T1000 (cell line): ENCODE measurements around the gene FKBP8.

ENCODE experiments used
- DNase-seq: peaks from one replicate; lab custom pipeline; 2025; ENCODE audit warnings: mixed read lengths; lab: John Stamatoyannopoulos, UW

FKBP8 gene

DNA sequence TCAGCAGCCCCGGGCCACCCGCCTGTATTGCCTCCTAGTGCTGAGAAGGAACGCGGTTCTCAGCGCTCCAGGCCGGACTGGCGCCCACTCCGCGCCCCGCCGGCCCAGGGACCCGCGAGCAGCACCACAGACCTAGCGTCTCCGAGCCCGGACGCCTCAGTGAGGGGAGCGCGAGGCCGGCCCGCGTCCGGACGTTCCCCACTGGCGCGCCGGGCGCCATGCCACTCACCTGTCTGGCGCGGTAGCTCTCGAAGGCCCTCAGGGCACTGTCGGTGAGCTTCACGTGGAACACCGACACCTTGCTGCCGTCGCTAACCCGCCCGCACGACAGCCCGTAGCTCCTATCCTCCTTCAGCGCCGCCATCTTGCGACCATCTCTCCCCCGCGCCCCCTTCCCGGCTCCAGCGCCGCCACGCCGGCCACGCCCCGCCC is 21.7 kb downstream of the FKBP8 start, which contains the start of gene ELL:
ELL (minus strand) TSS at position 379 of the 432 bp plus-strand sequence; CDS start at position 364, 15 bp downstream.
- DNase-seq, result no peak

DNA sequence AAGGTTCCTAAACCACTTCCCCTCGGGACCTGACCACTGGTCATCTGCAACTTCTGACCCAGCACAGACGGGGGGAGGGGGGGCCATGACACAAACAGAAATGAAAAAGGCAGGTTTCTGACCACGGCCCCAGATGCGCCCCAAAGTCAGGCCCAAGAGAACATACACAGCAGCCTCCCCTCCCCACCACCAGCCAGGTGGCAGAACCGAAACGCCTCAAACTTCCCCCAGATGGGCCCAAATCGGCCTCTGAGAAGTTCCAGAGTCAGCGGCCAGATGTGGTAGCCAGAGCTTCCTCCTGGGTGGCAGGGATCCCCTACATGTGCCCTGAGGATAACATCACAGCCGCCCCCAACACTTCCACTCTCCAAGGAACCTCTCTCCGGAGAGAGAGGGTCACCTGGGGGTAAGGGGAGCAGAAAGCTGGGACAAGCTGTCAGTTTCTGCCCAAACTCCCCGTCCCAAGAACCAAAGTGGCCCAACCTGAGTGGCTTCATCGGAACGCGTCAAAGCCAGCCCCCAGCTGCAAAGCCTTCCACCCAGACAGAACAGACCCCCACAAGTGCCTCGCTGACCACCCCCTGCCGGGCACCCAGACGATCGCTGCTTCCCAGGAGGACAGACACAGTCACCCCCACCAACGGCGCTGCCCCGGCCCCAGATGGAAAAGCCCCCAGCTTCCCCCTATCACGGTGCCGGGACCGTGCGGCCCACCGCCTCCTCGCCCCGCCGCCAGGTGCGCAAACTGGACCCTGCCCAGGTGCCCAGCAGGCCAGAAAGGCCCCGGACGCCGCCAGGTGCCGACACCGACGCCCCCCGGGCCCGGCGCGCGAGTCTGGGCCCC is 22.3 kb downstream of the FKBP8 start:
- no peak for DNase-seq

DNA sequence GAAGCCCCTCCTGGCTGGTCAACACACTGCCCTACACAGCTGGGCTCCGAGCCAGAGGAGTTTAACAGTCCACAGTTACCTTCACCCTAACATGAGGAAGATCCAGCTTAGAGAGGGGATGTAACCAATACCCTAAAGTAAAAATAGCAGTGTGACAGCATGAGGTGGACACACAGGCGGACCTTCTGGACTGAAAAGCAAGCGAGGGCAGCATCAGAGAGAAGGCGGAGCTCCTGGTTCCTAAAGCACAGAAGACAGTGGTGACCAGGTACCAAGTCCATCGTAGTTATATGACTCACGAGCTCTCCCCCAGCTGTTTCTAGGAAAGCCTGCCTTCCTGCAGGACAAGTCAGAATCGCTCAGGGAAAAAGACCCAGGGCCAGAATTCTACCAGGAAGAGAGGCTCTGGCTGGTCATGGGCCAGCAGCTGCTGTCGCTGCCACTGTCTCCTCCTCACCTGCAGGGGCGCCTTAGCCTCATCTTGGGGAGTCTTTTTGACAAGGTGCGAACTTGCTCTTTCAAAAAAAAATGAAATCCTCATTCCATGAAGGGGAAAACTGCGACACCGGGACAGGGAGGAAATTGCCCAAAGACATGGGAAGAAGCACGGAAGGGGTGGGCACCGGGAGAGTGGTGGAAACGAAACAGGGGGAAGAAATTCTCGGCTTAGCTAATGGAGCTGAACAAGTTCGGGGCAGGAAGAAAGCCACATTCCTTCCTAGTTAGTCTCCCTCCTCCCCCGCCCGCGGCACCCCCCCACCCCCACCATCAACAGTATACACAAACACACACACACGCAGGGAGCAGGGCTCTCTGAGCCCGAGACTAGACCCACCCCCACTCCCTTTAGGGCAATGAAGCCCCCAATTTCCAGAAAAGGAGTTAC is 23.2 kb downstream of the FKBP8 start:
- peak; percentile 46 for DNase-seq

DNA sequence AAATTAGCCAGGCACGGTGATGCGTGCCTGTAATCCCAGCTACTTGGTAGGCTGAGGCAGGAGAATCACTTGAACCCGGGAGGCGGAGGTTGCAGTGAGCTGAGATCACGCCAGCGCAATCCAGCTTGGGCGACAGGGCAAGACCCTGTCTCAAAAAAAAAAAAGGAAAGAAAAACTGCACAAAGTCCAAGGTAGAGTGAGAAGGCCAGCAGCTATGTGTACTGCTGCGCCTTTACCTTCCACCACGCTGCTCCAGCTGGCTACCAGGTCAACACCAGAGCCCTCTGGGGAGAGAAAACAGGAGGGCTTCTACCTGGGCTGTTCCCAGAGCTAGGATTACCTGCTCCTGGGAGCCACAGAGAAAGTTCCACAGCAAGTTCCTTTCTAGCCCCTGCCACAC is 24.7 kb downstream of the FKBP8 start:
- DNase-seq, result no peak

DNA sequence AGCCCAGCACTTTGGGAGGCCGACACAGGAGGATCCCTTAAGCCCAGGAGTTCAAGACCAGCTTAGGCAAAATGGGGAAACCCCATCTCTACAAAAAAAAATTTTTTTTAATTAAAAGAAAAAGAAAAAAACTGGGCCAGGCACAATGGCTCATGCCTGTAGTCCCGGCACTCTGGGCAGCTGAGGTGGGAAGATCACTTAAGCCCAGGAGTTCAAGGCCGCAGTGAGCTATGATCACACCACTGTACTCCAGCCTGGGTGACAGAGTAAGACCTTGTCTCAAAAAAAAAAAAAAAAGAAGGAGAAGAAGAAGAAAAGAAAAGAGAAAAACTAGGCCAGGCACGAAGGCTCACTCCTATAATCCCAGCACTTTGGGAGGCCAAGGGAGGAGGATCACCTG is 25.8 kb downstream of the FKBP8 start:
- DNase-seq, result no peak

DNA sequence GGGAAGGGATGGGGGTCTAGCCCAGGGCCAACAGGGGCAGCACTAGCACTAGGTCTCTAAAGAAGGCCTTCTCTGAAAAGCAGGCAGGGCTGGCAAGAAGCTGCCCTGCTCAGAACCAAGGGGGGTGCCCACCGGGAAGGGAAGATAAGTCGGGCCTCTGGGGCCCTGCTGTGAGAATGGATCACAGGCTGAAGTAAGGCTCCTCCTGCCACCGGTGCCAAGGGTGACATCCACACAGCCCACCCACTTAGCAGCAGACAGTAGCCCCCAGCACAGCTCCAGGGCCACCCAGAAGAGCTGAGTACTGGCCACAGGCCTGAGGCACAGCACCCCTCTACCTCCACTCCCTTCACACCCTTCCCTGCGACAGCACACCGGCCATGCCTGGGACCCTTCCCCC is 27.4 kb downstream of the FKBP8 start:
- no peak for DNase-seq

DNA sequence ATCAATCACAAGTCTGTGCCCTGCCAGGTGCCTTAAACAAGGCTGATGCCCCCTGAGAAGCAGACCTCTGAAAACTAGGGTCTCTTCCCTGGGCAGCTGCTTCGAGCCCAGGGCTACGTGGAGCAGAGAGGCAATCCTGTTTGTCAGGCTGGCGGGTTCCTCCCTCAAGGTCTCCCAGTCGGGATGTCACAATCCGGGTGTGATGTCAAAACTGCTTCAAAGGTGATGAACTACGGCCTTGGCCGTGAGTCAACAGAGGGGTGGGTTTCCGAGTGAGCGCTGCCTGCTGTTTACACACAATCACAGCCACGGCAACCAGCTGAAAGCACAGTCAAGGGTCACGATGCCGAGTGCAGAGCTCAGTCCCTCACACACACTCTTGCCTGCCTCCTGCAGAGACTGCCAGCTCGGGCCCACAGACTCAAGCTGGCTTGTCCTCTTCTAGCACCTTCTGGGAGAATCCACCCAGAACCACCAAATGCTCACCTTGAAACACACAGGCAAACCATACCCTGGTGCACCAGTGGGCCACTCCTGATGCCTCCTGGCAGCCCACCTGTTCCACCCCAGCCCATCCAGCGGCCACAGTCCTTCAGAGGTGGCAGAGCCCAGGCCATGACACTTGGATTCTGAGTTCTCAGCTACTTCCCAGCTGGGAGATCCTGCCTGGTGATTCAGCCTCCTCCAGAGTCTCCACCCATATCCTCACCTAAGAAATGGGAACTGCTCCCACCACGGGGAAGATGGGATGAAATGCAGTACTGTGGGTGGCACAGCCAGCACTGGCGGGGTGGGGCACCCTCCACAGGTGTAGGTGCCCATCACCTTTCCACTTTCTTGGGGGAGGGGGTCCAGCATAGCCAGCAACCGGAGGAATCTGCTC is 28.3 kb downstream of the FKBP8 start:
- DNase-seq, result no peak

DNA sequence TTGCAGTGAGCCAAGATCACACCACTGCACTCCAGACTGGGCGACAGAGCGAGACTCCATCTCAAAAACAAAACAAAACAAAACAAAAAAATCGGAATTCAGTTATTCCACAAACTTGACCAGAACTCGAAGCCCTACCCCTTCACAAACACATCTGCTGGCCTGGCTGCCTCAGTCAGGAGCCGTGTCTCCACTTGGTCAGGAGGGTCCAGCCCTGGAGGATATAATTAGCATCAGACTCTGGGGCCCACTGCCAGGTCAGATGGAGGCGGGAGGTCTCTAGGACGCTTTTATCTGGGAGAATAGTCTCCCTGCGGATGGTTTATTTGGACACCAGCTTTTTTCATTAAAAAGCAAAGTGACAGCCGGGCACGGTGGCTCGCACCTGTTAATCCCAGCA is 29.5 kb downstream of the FKBP8 start:
- DNase-seq, result no peak

DNA sequence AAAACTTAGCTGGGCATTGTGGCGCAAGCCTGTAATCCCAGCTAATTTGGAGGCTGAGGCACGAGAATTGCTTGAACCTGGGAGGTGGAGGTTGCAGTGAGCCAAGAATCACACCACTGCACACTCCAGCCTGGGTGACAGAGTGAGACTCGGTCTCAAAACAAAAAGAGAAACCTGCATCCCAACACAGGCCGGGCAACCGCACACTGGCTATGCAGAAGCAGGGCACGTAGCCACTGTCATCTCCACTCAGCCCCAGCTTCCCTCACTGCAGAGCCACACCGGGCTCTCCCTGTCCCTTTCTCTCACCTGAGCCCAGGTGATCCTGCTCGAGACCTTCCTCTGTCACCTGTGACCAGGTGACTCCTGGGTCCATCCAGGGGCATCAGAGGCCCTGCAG is 33.2 kb downstream of the FKBP8 start:
- DNase-seq, result no peak

DNA sequence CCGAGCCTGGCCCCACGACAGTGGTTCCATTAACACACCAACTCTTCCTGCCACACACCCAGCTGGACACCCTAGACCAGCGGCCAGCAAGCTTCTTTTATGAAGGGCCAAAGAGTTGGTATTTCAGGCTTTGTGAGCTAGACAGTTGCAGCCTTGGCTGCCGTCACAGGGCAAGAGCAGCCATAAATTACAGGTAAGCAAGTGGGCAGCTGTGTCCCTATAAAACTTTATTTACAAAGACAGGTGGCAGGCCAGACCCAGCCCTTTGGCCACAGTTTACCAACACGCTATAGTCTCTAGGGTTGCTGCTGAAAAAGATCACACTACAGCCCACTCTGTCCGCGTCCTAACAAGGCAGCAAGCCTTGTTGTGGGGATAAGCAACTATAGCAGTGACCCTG is 34.8 kb downstream of the FKBP8 start:
- no peak for DNase-seq

DNA sequence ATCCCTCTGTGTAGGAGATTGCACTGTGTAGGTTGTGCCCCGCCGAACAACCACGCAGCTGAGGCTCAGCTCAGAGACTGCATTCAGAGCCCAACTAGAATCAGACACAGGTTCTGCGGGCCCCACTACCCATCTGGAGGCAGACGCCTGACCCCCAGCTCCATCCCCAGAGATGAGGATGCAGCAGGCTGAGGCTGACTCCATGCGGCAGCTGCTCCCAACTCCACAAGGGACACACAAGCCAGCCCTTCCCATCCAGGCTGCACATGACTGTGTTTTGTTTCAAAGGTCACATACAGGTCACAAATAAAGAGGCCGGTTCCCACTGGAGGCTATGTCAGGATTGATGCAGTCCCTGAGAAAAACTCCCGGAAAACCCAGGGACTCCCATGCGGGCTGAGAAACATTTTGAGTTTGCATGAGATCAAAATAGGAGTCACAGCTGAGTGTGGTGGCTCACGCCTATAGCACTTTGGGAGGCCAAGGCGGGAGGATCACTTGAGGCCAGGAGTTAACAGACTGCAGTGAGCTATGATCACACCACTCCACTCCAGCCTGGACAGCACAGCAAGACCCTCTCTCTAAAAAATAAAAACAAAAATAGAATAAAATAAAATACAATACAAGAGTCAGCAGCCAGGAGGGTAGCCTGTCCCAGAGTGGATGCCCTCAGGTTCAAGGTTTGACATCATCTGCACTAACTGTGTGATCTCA is 35.5 kb downstream of the FKBP8 start:
- DNase-seq, result no peak

DNA sequence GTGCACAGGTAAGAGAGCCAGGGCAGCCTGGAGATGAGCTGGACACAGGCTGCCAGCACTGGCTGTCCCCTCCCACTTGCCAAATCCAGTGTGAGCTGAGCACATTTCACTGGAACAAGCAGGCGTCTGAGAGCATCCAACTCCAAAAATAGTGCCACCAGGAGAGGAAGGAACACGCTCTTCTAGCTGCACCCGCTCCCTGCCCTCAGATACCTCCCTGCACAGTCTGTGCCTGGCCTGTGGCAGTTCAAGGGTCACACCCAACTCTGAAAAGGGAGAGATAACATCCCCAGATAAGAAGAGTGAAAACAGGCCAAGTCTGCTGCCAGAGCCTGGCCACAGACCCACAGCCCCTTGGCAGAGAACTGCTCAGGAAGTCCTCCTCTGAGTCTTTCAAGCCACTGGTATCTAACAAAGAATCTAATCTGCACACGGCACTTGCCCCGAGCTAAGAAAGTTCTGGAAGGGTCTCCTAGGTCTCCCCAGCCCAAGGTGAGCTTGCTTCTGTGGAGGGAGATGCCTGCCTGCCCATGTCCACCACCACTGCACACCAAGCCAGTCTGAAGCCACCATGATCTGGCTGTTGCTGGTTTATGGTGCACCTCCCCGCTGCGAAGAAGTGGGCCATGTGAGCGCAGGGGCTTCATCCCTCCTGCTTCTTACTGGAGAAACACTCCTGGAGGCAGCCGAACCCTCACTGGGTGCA is 36.2 kb downstream of the FKBP8 start:
- no peak for DNase-seq

DNA sequence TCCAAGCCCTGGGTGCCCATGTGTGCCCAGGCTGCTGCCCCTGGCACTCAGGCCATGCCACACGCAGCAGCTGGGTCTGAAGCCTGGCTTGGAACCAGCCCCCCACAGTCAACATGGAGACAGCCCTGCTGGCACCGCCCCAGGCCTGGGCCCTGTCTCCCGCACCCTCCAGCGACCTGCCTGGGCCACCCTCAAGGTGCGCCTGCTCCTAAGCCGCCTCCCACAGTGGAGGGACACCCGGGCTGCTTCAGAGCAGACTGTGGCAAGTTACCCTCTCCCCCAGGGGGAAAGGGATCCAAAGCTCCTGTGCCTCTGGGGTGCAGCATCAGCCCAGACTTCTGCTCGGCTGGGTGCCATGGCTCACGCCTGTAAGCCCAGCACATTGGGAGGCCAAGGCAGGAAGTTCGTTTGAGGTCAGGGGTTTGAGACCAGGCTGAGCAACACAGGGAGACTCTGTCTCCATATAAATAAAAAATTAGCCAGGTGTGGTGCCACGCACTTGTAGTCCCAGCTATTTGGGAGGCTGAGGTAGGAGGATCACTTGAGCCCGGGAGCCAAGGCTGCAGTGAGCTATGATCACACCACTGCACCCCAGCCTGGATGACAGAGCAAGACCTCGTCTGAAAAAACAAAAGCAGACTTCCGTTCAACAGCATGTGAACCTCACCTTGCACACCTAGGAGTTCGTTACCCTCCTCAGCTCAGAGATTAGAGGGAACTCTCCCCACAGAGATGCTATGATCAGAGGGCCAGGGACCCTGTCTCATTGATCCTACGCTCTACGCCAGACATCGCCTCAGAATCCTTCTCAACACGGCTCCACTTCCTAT is 37.1 kb downstream of the FKBP8 start:
- no peak for DNase-seq

DNA sequence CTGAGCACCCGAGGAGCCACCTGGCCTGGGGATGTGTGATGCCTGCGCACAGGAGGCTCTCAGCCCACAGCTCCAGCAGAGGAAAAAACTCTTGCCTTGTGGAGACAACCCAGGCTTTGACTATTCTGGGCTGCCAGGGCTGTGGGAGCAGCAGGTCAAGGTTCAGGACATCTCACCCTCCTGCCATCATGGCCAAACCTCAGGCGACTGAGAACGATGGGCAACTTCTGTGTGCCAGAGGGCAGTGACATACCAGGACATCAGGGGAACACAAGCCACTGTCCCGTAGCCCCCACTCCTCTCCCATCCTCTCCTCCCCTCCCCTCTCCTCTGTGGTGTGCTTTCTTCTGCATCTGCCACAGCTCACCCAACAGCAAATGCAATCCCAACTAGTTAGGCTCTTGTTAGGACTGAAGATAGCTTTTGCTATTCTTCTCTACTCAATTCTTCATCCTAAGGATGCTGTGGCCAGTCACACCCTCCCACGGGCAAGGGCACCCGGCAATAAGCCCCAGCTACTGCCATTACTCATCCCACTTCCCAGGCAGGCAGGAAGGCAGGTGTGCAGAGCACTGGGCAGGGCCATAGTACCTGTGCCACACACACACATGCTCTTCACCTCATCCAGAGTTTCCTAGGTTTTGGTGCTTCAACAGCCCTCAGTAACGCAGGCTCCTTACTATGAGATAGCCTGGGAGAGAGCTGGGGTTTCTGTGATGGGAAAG is 38.3 kb downstream of the FKBP8 start:
- no peak for DNase-seq

DNA sequence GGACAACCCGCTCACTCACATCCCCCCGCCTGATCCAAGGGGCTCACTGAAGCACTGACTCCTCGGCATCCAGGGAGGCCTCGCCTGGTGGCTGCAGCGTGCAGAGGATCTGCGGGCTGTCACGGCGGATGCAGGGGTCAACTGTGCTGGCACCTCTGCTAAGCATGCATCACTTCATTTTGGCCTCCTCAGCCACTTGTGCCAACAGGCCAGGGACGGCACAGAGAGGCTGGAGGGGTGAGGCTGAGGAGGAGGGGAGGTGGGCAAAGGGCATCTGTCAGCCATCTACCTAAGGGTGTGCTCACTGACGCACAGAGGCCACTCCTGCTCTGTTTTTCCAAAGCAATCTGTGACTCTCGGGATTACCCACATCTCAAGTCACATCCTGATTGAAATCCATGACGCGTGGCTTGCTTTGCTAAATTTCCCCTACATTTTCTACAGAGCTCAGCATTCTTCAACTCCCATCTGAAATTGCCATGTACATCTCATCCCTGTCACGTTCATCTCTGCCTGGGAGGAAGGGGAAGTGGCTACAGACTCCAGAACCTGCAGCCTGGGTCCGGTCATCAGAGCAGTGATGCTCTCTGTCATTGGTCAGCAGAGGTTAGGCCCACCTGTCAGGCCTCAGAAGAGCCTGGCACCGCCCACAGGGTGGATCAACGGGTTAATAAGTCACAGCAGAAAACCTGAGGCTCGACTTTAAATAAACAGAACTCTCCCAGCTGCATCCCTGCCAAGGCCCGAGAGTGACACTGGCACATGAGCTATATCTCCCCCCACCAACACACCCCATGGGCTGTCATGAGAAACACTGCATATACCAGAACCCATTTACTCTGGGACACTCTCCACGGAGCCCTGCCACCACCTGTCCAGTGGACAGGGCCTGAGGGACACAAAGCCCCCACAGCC is 39.1 kb downstream of the FKBP8 start:
- DNase-seq, result no peak

DNA sequence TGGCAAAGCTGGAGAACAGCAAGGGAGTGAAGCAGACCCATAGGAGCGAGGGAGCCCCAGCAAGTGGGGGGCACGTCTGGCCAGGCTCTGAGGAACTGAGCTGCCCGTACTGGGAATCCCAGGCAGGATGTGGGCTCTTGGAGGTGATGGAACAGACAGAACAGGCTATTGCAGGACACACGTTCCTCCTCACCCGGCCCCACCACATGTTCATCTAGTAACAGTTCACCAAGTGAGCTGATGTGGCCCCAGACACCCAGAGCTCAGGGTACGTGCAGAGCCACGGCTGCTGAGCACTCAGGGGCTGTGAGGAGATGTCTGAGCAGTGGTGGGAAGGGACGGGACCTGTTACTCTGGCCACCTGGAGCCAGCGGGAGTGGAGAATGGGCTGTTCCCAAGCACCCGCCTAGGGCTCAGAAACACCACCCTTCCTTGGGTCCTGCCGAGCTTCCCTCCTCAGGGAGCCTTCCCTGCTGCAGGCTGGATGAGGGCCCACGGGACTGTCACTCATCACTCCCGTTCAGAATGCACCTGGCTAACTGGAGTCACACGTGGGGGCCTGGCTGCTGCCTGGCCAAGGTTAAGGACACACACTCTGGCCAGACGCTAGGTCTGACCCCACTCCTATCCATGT is 39.9 kb downstream of the FKBP8 start:
- DNase-seq, result no peak

DNA sequence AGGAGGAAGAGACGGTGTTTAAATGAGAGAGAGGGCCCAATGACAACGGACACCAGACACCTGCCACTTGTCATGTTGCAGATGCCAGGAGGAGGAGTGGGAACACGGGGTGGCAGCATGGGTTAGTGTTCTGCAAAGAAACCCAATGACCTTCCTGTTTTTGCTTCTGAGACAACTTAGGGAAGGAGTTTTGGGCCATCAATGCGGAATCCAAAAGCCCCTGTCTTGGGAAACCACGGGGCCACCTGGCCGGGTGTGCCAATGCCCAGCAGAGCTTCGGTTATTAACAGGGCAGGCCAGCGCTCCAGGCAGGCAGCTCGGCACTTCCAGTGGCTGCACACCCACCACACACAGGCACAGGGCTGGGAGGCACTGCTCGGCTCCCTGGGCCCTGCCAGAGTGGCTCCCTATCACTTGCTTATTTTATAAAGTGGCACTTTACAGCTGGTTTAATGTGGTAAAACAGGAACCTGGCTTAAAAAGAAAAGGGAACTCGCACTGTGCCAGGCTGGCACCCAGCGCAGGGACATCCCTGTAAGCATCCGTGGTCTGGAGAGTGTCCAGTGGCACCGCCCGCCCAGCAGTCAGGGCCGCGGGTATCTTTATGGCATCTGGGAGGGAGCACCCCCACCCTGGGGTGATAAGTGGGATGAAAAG is 40.6 kb downstream of the FKBP8 start:
- no peak for DNase-seq
